ENCODE measurements around the gene PTPRG. TPM values are rescaled to one million over a fixed set of nuclear protein-coding genes. Genes with fewer than 3 reads are reported as not detected.

The PTPRG gene
- total RNA-seq, 1 experiment from 2014 or later, result 32.1 TPM

GRCh38 chr3:62003835-62004234 lies 442.5 kb downstream of the PTPRG start (continued):
- TF ChIP-seq, protein P1, sequence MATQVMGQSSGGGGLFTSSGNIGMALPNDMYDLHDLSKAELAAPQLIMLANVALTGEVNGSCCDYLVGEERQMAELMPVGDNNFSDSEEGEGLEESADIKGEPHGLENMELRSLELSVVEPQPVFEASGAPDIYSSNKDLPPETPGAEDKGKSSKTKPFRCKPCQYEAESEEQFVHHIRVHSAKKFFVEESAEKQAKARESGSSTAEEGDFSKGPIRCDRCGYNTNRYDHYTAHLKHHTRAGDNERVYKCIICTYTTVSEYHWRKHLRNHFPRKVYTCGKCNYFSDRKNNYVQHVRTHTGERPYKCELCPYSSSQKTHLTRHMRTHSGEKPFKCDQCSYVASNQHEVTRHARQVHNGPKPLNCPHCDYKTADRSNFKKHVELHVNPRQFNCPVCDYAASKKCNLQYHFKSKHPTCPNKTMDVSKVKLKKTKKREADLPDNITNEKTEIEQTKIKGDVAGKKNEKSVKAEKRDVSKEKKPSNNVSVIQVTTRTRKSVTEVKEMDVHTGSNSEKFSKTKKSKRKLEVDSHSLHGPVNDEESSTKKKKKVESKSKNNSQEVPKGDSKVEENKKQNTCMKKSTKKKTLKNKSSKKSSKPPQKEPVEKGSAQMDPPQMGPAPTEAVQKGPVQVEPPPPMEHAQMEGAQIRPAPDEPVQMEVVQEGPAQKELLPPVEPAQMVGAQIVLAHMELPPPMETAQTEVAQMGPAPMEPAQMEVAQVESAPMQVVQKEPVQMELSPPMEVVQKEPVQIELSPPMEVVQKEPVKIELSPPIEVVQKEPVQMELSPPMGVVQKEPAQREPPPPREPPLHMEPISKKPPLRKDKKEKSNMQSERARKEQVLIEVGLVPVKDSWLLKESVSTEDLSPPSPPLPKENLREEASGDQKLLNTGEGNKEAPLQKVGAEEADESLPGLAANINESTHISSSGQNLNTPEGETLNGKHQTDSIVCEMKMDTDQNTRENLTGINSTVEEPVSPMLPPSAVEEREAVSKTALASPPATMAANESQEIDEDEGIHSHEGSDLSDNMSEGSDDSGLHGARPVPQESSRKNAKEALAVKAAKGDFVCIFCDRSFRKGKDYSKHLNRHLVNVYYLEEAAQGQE (IDR thresholded peaks at IDR 0.05; ENCODE audit: low read depth), result no peak
- TF ChIP-seq, protein P2, sequence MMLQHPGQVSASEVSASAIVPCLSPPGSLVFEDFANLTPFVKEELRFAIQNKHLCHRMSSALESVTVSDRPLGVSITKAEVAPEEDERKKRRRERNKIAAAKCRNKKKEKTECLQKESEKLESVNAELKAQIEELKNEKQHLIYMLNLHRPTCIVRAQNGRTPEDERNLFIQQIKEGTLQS (IDR thresholded peaks at IDR 0.05), result no peak
- TF ChIP-seq RAD21 (IDR thresholded peaks at IDR 0.05; ENCODE audit: low read depth), result no peak

DNA sequence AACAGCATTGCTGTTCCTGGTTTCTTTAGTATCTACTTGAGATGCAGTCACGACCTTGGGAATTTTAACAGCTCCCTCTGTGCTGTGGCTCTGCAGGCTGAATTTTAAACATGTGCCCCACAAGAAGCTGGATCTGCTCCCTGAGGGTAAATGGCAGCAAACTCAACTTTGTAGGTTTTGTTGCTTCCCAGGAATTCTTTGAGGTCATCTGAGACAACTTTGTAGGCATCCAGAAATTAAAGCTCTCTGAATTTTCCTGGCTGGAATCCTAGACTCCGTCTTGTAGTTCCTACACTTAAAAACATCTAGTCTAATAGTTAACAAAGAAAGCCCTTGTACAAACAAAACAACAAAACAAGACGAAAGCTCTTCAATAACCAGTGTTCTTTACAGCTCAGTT lies 445.7 kb downstream of the PTPRG start:
- ChIA-PET RAD21 (ENCODE audit: low non-redundant PET in 1 of 2, low total read pairs in 2 of 2, uncharacterized antibody in 2 of 2, unreplicated experiment in 2 of 2) (no interaction called here), CTCF (no interaction called here), POLR2A (no interaction called here)
- Histone ChIP-seq H3K9me2 (ENCODE audit: insufficient read depth) (no peaks in the 10 kb centered on the region), H3K4me2 (ENCODE audit: low read length) (no peak overlapping the region), H3K36me3 (ENCODE audit: control insufficient read depth in 1 of 2, insufficient read depth in 2 of 2, low read length in 2 of 2) (no peaks in the 10 kb centered on the region), H3K79me2 (ENCODE audit: insufficient read depth, low read length) (no peaks in the 10 kb centered on the region), H3K9ac (ENCODE audit: low read length) (no peak overlapping the region), H3K4me1 (ENCODE audit: control insufficient read depth in 1 of 2, insufficient read depth in 2 of 2, low read length in 2 of 2) (no peaks in the 10 kb centered on the region), H3K27ac (ENCODE audit: low read depth, low read length) (no peak overlapping the region), H3K4me3 (replicated peaks in 1 of 2; ENCODE audit: low read depth in 1 of 2, low read length in 2 of 2) (no peak overlapping the region), H4K20me1 (ENCODE audit: insufficient read depth) (no peaks in the 10 kb centered on the region), H3K27me3 (ENCODE audit: insufficient read depth, low read length) (no peaks in the 10 kb centered on the region), H2AFZ (ENCODE audit: low read depth, low read length, poor library complexity, severe bottlenecking) (no peak overlapping the region), H3K9me3 (ENCODE audit: control insufficient read depth in 1 of 2, insufficient read depth in 1 of 2, low read depth in 1 of 2, low read length in 2 of 2) (no peaks in the 10 kb centered on the region)
- no peak for DNase-seq (ENCODE audit: low read depth, low spot score)
- BruUV-seq (replicated peaks), result no TSS peak
- no peak for ATAC-seq
- intact Hi-C loops (cut with micrococcal nuclease), result no loop called here
- TF ChIP-seq, protein P1 (IDR thresholded peaks at IDR 0.05; ENCODE audit: low read depth), result no peak
- TF ChIP-seq EZH2 (IDR thresholded peaks at IDR 0.05), result no peak
- TF ChIP-seq, protein P3, sequence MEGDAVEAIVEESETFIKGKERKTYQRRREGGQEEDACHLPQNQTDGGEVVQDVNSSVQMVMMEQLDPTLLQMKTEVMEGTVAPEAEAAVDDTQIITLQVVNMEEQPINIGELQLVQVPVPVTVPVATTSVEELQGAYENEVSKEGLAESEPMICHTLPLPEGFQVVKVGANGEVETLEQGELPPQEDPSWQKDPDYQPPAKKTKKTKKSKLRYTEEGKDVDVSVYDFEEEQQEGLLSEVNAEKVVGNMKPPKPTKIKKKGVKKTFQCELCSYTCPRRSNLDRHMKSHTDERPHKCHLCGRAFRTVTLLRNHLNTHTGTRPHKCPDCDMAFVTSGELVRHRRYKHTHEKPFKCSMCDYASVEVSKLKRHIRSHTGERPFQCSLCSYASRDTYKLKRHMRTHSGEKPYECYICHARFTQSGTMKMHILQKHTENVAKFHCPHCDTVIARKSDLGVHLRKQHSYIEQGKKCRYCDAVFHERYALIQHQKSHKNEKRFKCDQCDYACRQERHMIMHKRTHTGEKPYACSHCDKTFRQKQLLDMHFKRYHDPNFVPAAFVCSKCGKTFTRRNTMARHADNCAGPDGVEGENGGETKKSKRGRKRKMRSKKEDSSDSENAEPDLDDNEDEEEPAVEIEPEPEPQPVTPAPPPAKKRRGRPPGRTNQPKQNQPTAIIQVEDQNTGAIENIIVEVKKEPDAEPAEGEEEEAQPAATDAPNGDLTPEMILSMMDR (IDR thresholded peaks at IDR 0.05 in 2 of 3, conservative IDR thresholded peaks at IDR 0.05 in 1 of 3; ENCODE audit: borderline replicate concordance in 1 of 3, insufficient read depth in 1 of 3, low read depth in 2 of 3, low read length in 2 of 3), result no peak
- TF ChIP-seq JUND (IDR thresholded peaks at IDR 0.05), result no peak
- TF ChIP-seq EZH2phosphoT487 (IDR thresholded peaks at IDR 0.05; ENCODE audit: borderline replicate concordance), result no peak
- TF ChIP-seq, protein P2 (IDR thresholded peaks at IDR 0.05), result no peak
- TF ChIP-seq POLR2AphosphoS5 (IDR thresholded peaks at IDR 0.05; ENCODE audit: low read depth, low read length), result no peak
- no peak for TF ChIP-seq SRF (IDR thresholded peaks at IDR 0.05; ENCODE audit: low read depth)
- TF ChIP-seq POLR2A (IDR thresholded peaks at IDR 0.05; ENCODE audit: borderline replicate concordance, extremely low read depth, insufficient read depth, insufficient read length), result no peak
- TF ChIP-seq ELF1 (IDR thresholded peaks at IDR 0.05; ENCODE audit: borderline replicate concordance, low read depth), result no peak
- TF ChIP-seq FOSL1 (IDR thresholded peaks at IDR 0.05; ENCODE audit: low read depth), result no peak
- TF ChIP-seq RAD21 (IDR thresholded peaks at IDR 0.05; ENCODE audit: low read depth), result no peak
- TF ChIP-seq ZFX (IDR thresholded peaks at IDR 0.05), result no peak
- TF ChIP-seq TCF7L2 (IDR thresholded peaks at IDR 0.05; ENCODE audit: borderline replicate concordance, extremely low read depth, insufficient read depth, insufficient read length), result no peak
- TF ChIP-seq MAX (IDR thresholded peaks at IDR 0.05), result no peak
- TF ChIP-seq EGR1 (IDR thresholded peaks at IDR 0.05; ENCODE audit: low read depth), result no peak
